HG03135 (cell line): Measurements from ENCODE around the gene PANX3.
A peak's percentile ranks its signal among the peaks of the same experiment; 100 is the strongest.

Source experiments
- ATAC-seq: cut with Tn5 transposase; IDR thresholded peaks from one replicate; pipeline ENCODE4 v1.9.1; 2021; ENCODE audit warnings: mild to moderate bottlenecking, moderate library complexity; ENCODE audit not compliant: unreplicated experiment

PANX3 gene

DNA sequence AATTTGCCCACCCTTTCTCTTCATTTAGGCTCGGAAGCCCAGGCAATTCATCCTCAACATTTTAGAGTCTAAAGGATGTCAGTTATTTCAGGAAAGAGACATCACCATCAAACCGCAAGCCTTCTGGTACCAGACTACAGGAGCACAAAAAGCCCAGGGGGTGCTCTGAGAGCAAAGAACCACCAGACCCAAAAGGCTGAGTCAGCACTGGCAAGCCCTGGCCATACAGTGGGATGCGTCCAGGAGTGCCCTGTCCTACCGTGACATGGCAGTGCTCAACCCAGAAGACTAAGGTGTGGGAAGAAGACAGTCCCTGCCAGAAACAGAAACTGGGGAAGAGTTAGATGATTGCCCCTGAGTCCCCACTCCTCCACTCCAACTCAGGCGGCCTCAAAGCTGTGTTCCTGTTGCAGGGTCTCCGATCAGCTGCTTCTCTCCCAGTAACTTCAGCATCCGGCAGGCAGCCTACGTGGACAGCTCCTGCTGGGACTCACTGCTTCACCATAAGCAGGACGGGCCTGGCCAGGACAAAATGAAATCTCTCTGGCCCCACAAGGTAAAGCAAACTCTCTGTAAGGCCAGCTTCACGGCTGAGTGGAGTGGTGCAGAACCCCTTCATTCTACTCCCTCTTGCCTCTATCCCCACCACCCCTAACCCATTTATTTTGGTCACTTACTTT, 1.5 kb downstream of the PANX3 start:
- ATAC-seq = no peak

DNA sequence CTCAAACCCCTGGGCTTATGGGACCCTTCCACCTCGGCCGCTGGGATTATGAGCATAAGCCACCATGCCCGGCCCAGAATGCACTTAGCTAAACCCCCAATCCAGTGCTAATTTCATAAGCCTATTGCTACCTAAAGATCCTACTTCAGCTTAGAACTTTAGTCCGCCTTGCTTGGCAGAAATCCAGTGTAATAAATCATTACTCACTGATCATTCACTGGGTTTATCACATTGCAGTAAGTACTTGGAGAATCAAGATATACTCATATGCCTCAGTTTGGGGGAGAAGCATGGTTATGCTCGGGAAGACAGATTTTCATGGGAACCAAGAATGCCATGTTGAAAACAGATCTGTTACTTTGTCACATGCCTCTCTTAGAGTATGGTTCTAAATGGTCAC, 7.6 kb downstream of the PANX3 start:
- no peak for ATAC-seq

DNA sequence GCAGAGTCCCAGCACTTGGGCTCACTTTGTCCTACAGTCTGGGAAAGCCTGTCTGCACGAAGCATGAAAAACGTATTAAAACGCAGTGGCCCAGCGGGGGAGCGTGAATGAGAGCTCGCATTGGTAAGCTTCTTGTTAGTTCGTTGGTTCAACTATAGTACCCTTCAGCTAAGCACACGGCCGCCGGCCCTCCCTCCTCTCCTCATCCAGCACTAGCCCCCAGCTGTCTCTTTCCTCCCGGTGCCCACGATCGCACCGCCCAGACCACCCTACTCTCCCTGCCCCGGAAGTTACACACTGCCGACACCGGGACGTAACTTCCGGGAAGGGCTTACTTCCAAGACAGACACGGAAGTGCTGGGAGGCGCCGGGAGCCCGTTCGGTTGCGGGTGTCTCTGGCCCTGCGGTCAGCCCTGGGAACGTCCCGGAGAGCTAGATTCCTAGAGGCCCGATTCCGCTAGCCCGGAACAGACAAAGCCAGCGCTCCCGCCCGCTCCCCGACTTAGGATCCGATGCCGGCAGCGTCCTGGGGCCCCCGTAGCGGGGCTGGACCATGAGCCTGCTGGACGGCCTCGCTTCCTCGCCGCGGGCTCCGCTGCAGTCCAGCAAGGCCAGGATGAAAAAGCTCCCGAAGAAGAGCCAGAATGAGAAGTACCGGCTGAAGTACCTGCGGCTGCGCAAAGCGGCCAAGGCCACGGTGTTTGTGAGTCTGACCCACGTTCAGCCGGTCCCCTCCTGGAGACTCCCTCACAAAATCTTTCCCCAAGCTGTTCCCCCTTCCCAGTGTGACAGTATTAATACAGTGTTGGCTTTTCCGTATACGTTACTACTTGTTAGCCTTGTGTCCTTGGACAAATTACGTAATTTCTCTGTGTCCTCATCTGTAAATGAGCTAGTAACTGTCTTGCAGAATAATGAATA, 11.6 kb downstream of the PANX3 start, which contains the start of gene TBRG1:
TSS of gene TBRG1 (plus strand) at position 334 of the 921 bp plus-strand sequence. CDS start at position 554, 220 bp downstream.
- peak; percentile 97 for ATAC-seq

DNA sequence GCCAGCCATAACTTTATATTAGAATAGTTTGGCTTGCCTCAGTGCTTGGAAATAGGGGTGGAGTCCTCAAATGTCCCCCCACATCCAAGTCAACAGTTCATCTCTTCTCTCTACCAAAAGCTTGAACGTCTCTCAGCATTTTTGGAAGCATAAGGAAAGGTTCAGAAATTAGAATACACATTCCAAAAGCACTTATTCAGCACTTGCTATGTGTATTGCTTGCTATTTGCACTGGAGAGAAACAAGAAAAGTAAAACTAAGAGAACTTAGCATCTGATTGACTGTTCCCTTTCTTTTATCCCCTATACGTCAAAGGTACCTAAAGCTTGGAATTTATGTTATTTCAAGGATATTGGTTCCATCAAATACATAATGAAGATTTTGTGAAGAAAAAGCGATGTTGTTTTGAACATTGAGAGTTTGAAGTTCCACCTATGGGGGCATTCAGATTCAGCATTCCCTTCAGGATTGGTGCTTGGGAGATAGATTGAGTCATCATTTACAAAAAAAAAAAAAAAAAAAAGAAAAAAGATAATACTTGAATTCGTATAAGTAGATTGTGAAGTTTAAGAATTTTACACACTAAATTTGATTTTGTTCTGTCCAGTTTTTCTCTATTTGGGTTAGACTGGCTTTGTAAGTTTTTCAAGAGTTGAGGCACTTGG, 12.8 kb downstream of the PANX3 start:
- no peak for ATAC-seq

DNA sequence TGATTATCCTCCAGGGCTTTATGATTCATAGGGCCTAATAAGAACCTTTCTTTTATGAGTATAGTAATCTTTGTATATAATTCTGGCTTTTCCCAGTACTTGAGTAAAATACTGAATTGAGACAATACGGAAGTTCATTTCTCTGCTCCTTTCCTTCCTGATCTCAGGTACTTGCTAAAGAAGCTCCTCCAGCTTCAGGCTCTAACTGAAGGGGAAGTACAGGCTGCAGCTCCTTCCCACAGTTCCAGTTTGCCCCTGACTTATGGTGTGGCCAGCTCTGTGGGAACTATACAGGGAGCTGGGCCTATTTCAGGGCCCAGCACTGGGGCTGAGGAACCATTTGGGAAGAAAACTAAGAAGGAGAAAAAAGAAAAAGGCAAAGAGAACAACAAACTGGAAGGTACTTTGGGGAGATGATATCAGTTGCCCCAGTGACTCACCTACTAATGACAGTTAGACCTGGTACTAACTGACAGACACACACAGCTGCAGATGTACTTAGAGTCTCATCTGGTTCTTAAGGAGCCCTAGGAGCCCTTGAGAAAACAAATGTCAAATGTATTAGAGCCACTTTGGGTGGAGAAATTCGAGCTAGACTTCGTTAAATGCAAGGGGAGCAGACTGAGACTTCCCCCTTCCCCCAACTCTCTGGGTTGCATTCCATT, 14.4 kb downstream of the PANX3 start:
- ATAC-seq = no peak

DNA sequence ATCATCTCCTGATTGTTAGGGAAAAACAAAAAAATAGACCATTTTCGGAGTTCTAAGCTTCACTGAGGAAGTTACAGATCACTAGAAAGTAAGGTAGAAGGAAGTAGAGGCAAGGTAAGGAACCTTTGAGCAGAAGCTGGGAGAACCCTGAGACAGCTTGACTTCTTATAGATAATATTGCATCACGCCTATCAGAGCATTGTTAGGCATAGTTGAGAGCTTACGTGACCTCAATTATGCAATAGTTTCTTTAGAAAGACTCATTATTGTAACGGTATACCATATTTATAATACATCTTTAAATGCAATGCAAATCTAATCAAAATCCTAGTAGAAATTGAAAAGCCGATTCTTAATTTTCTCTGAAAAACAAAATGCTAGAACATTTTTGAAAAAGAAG, 16.3 kb downstream of the PANX3 start:
- no peak for ATAC-seq

DNA sequence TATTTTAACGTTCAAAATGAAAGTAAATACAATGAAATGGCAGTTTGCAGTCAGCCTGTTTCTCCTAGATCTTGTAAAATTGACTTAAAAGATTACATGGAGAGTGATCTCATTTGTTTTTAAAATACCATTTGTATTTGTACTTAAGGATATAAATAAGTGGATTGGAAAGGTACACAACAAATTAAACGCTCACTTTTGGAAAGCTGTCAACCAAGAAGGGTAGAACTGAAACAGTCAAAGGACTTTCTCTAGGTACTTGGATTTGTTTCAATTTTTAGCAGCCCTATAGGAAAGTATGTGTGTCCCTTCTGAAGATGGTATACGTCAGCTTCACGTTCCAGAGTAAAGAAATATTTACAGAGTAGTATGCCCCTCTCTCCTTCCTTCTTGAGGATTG, 18.7 kb downstream of the PANX3 start:
- no peak for ATAC-seq

DNA sequence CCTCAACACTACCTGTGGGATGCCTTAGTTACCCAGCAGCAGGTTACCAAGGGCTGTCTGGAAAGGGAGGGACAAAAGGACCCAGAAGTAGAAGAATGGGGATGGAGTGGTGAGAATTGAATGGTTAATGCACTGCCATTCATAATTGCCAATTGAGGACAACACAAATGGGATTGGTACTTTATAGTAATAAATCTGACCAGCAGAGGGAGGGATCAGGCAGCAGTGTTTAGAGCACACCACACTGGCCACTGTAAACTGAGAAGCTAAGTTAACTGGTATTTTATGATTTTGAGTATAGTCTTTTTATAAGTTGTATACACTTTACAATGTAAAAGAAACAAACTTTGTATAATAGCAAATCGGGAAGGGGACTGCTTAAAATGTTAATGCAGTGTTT, 22.1 kb downstream of the PANX3 start:
- ATAC-seq = no peak

DNA sequence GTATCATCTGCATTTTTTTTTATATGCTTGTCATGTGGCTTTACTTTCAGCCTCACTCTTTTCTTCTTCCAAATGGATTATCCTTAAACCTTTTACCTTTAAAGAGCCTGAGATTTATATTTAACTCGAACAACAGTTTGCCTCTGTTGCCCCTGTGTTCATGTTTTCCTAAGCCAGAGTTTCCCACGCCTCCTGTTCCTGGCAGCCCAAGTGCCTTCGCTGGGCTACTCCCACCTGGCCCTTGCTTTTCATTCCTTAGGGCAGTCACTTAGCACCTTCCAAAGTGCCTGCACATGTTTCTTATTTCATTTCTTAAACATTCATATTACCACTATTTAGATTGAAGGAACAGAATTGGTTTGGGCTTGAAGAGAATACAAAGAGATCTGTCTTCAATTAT, 24.7 kb downstream of the PANX3 start:
- no peak for ATAC-seq

DNA sequence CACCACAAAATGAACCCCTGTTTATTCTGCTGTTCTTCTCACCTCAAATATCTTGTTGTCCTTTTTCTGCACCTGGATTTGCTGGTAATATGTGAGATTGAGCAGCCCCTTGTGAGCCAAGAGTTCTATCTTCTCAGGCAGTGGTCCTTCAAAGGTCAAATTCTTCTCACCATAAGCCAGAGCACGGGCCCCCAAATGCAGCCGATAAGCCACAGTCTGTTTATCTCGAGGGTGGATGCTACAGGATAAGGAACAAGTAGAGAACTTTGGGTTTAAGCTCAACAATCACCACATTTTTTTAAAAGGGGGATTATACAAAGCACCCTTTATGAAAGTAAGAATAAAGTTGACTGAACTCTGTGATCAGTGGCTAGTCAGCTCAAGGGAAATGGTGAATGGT, 27.3 kb downstream of the PANX3 start:
- no peak for ATAC-seq

DNA sequence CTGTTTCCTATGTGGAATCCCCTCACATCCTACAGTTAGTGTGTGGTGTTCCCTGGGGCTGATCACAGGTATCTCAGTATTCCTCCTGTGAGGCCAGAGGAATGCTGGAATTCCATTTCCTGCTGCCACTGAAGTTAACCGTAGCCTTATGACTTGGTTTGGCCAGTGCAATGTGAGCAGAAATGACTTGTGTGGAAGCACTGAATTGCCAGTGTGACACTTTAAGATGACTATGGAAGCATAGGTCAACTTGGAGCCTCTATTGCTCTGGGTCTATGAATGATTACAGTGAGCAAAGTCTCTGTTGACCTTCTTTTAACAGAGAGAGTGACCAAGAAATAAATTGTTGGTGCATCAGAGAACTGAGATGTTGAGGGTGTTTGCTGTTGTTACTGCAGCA, 28.0 kb downstream of the PANX3 start:
- ATAC-seq = no peak

DNA sequence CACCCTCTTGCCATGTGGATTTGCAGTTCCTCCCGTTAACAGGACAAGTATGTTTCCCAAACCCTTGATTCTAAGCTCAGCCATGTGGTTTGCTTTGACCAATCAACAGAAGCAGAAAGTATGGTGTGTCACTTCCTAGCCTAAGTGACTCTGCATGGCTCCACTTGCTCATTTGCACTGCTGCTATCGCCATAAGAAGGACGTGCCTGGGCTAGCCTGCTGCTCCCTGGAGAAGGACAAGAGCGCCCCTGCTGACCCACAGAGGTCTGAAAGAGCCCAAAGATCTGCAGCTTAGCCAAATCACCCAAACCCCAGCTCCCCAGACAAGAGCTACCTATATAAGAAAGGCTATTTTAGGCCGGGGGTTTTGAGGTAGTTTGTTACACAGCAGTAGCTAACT, 29.4 kb downstream of the PANX3 start:
- no peak for ATAC-seq

DNA sequence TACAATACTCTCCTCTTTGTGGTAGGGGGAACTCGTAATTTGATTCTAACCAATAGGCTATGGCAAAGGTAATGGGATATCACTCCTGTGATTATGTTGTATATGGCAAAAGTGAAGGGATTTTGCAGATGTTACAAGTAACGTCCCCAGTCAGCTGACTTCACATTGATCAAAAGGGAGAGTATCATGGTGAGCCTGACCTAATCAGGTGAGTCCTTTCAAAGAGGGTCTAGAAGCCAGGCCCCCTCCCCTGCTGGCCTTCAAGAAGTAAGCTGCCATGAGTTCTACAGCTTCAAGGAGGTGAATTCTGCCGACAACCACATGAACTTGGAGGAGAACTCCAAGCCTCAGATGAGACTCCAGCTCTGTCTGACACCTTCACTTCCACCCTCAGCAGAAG, 31.4 kb downstream of the PANX3 start:
- no peak for ATAC-seq

DNA sequence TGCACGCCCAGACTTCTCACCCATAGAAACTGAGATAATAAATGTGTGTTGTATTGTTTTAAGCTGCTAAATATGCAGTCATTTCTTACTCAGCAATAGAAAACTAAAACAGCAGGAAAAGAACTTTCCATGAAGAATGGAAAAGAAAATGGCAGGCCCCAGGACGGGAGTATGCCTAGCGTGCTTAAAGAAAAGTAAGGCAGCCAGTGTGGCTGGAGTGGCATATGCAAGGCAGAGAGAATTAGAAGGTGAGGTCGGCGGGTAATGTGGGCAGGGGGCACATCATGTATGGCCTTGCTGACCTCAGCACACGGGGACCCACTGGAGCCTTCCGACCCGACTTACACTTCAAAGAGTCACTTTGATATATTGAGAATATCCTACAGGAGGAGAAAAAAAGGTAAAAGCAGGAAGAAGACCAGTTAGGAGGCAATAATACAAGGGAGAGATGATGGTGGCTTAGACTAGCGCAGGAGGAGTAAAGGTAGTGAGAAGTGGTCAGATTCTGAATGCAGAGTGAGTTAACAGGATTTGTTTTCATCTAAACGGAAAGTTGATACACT, 31.9 kb downstream of the PANX3 start:
- no peak for ATAC-seq

DNA sequence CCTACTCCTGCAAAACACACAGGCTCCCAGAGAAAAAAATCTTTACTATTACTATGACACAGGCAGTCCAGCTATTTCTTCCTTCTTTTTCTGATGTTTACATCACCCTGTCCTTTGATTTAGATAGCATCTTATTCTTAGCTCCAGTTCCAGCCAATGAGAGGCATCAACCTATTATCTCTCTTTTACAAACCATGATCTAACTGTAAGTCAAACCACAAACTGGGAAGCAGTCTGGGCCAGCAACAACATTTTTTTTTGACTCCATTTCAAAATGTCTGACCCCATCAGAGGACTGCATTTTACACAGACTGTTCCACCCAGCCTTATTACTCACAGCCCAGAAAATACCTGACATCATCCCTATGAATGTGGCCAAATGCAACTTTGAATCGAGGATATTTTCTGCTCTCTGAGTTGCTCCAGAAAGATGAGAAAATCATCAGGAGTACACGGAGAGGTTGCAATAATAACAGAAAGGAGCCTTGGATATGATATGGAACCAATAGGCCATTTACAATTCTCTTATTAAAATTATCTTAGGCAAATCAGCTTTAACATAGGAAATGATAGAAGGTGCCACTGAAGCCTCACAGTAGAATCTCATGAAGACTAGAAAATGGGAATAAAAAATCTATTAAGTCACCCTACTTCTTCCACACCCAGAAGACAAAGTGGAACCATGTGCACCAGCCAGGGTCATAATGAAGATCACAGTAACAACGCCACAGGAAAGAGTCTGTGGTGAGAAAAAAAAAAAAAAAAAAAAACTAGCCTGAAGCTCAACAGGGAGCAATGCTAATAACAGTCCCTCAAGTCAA, 32.6 kb downstream of the PANX3 start:
- ATAC-seq = no peak

DNA sequence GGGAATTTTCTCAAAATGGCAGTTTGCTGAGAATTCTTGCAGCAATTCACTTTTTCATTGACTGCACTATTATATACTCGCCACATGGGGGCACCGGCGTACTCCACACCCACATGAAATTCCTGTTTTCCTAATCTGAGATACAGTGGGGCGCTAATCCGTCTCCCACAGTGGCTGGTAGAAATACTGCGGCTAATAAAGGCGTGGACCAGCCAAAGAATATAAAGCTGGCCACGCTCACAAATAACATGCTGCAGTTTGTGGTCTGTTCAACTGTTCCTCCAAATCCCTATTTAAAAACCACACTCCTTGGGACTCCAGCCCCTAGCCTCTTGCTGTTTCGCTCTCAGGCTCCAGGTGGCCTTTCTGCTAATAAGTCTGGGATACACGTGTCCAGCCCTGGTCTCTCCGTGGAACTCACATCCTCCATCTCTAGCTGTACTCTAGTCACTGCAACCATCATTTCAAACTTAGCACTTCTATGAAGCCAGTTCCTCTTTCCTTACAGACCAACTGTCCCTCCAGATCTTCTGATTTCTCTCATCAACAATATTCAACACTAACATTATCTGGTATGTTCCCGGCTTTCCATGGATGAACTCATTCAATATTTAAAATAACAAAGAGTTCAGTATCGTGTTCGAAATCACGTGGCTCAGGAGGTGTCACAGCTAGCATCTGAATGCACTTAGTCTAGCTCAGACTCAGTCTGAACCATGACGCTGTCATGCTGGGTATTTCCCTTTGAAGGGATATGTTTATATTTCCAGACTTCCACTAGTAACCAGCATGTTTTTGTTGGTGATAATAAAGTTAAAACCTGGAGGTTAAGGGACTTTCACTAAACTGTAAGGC, 33.4 kb downstream of the PANX3 start:
- no peak for ATAC-seq

DNA sequence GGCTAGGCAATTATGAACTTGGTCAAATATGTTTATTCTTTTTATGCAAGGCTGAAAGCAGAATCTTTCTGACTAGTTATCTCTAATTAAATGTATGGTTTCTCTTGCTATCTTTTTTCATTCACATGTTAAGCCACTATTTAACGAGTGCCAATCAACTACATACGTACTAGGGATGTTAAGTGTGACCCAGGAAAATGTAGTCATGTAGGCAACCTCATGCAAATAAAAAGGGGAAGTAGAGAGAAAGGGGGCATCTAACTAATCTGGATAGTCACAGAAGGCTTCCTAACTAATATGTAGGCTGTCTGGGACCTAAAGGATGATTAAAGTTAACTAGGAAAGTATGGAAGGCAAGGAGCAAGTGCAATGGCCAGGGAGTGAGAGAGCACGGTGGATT, 34.9 kb downstream of the PANX3 start:
- ATAC-seq = no peak

DNA sequence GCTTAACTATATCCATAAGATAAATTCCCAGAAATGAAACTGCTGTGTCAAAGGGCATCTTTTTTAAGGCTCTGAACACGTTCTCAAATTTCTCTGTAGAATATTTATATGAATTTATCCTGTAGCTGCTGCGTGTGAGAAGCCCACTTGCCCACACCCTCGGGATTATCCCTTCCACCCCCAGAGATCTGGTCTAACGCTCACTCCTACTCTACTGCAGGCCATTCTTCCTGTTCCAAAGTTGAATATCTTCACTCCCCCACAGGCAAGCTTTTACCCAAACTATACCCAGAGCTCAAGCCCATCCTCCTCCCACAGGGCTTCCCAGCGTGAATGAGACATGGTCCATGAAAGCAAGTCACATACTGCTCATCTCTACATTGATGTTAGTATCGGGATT, 37.4 kb downstream of the PANX3 start:
- no peak for ATAC-seq
